C4-2B (cell line): ENCODE results near the gene XPO6.

Experiments used
- H3K27ac ChIP-seq: fragments of 450-650 bp; 2 replicates; pipeline ENCODE4 v1.5.1; 2017
- CTCF ChIP-seq: fragments of 450-650 bp; conservative IDR thresholded peaks from 2 replicates; pipeline ENCODE4 v1.5.1; 2017; ENCODE audit warnings: mild to moderate bottlenecking
- ZFX ChIP-seq: fragments of 450-650 bp; IDR thresholded peaks from 2 replicates; pipeline ENCODE4 v1.6.1; 2017

XPO6 gene

GRCh38 chr16:28164140-28164539 is 47.6 kb downstream of the XPO6 start:
- no peak overlapping the region for H3K27ac ChIP-seq
- TF ChIP-seq ZFX, result no peak
- no peak for TF ChIP-seq CTCF

- peak overlapping the region; percentile 17; the same call in 1 of the 2 replicates for H3K27ac ChIP-seq
- TF ChIP-seq ZFX (no peak), CTCF (no peak)
Measured at GRCh38 chr16:28163699-28164098, 48.1 kb downstream of the XPO6 start.

- no peak for TF ChIP-seq CTCF
- TF ChIP-seq ZFX, result no peak
- H3K27ac ChIP-seq, result no peak overlapping the region
Measured at GRCh38 chr16:28162326-28162877, 49.4 kb downstream of the XPO6 start.

- no peak overlapping the region for H3K27ac ChIP-seq
- TF ChIP-seq CTCF (no peak), ZFX (no peak)
Measured at GRCh38 chr16:28161626-28162025, 50.1 kb downstream of the XPO6 start.

GRCh38 chr16:28158136-28158535 is 53.6 kb downstream of the XPO6 start:
- H3K27ac ChIP-seq, result no peak overlapping the region
- no peak for TF ChIP-seq ZFX
- no peak for TF ChIP-seq CTCF

- TF ChIP-seq ZFX, result no peak
- TF ChIP-seq CTCF, result no peak
- H3K27ac ChIP-seq, result no peak overlapping the region
Measured at GRCh38 chr16:28156056-28156680, 55.6 kb downstream of the XPO6 start.

- H3K27ac ChIP-seq, result no peak overlapping the region
- TF ChIP-seq CTCF (no peak), ZFX (no peak)
Measured at GRCh38 chr16:28155293-28155692, 56.5 kb downstream of the XPO6 start.
